Right ventricle myocardium superior (tissue), 1 donor: Measurements from ENCODE around the gene FABP3. TPM values are rescaled to one million over a fixed set of nuclear protein-coding genes. Genes with fewer than 3 reads are reported as not detected.
A peak's percentile ranks its signal among the peaks of the same experiment; 100 is the strongest.
"Not testable (repeated sequence)": the region's sequence is repeated elsewhere in the genome, so short reads cannot be mapped to it uniquely, and the experiment has no call there.

Experiments used
- ATAC-seq: fragments of 200-7000 bp; cut with Tn5 transposase; one replicate; pipeline ENCODE4 v1.9.1; 2020; ENCODE audit warnings: mild to moderate bottlenecking; ENCODE audit not compliant: poor library complexity
- DNase-seq: peaks from one replicate; pipeline ENCODE4 v3.0.0-alpha.2; 2020
- intact Hi-C: fragments of 100-400 bp; cut with DNase I; formaldehyde crosslinking; loops from one replicate; pipeline ENCODE4 v1.11.2; 2022
- total RNA-seq: library from RNA; stranded (reverse); fragmentation: NEBNext Ultra II Directional; extraction: Animal tissue kit (Norgen Biotek cat#: 25700); gene quantifications from one replicate; pipeline ENCODE4 v1.2.1, GENCODE V29; 2021
- donor health status: DM: no; HTN: yes; CAD: no; lungs with severe emphysema.

The FABP3 gene
- total RNA-seq, 1 donor from 2014 or later = 4,881 TPM

GRCh38 chr1:31405578-31406245 lies 32.8 kb upstream of the FABP3 start:
- intact Hi-C loops = no loop called here
- DNase-seq (no peak), ATAC-seq (no peak)

- no peak for ATAC-seq
- intact Hi-C loops = no loop called here
- DNase-seq = no peak
These were observed 28.4 kb upstream of the FABP3 start for GRCh38 chr1:31401241-31401640.

GRCh38 chr1:31400393-31400792 lies 27.5 kb upstream of the FABP3 start:
- DNase-seq (no peak), ATAC-seq (no peak)
- intact Hi-C loops = no loop called here

- ATAC-seq (no peak), DNase-seq (no peak)
- intact Hi-C loops = loop anchor here (10.0 kb wide), 1 partner anchor 145 kb away; no protein-coding TSS in a partner anchor
These were observed 27.1 kb upstream of the FABP3 start for GRCh38 chr1:31399976-31400375.

GRCh38 chr1:31398246-31398645 lies 25.4 kb upstream of the FABP3 start:
- intact Hi-C loops = loop anchor here (10.0 kb wide), 1 partner anchor 147 kb away; no protein-coding TSS in a partner anchor
- DNase-seq = no peak
- no peak for ATAC-seq

GRCh38 chr1:31397360-31398095 lies 24.7 kb upstream of the FABP3 start:
- DNase-seq (no peak), ATAC-seq (no peak)
- intact Hi-C loops = loop anchor here (10.0 kb wide), 1 partner anchor 147 kb away; no protein-coding TSS in a partner anchor

- DNase-seq = no peak
- intact Hi-C loops = loop anchor here (10.0 kb wide), 1 partner anchor 148 kb away; no protein-coding TSS in a partner anchor
- ATAC-seq = no peak
These were observed 23.9 kb upstream of the FABP3 start for GRCh38 chr1:31396633-31397351.

- intact Hi-C loops = loop anchor here (10.0 kb wide), 1 partner anchor 150 kb away; no protein-coding TSS in a partner anchor
- peak; percentile 95 for ATAC-seq
- peak; percentile 90 for DNase-seq
These were observed 21.8 kb upstream of the FABP3 start for GRCh38 chr1:31394584-31395193.

GRCh38 chr1:31393463-31393862 lies 20.6 kb upstream of the FABP3 start:
- no peak for DNase-seq
- no peak for ATAC-seq
- intact Hi-C loops = loop anchor here (10.0 kb wide), 1 partner anchor 151 kb away; no protein-coding TSS in a partner anchor

GRCh38 chr1:31390071-31390470 lies 17.2 kb upstream of the FABP3 start:
- intact Hi-C loops = loop anchor here (10.0 kb wide), 1 partner anchor 155 kb away; no protein-coding TSS in a partner anchor
- DNase-seq (no peak), ATAC-seq (no peak)

GRCh38 chr1:31389616-31390015 lies 16.7 kb upstream of the FABP3 start:
- DNase-seq (no peak), ATAC-seq (no peak)
- intact Hi-C loops = loop anchor here (10.0 kb wide), 1 partner anchor 155 kb away; no protein-coding TSS in a partner anchor

- intact Hi-C loops = no loop called here
- DNase-seq (no peak), ATAC-seq (no peak)
These were observed 14.7 kb upstream of the FABP3 start for GRCh38 chr1:31387612-31388011.

- DNase-seq, ATAC-seq, intact Hi-C loops: not testable (repeated sequence)
These were observed 13.8 kb upstream of the FABP3 start for GRCh38 chr1:31386576-31387243.

- no peak for DNase-seq
- intact Hi-C loops = no loop called here
- no peak for ATAC-seq
These were observed 11.1 kb upstream of the FABP3 start for GRCh38 chr1:31383967-31384366.

- peak; percentile 79 for ATAC-seq
- intact Hi-C loops = no loop called here
- peak; percentile 73 for DNase-seq
These were observed 9.6 kb upstream of the FABP3 start for GRCh38 chr1:31382379-31382989.

- DNase-seq (peak; percentile 76), ATAC-seq (peak; percentile 86)
- intact Hi-C loops = no loop called here
These were observed 8.8 kb upstream of the FABP3 start for GRCh38 chr1:31381394-31382294.

GRCh38 chr1:31380181-31380580 lies 7.3 kb upstream of the FABP3 start:
- no peak for DNase-seq
- no peak for ATAC-seq
- intact Hi-C loops = no loop called here
